Esophagus muscularis mucosa (tissue), 4 donors: ENCODE measurements around the gene TRAPPC2L. TPM values are rescaled to one million over a fixed set of nuclear protein-coding genes. Genes with fewer than 3 reads are reported as not detected.
"Not testable (repeated sequence)": the region's sequence is repeated elsewhere in the genome, so short reads cannot be mapped to it uniquely, and the experiment has no call there.

ENCODE experiments used
- DNase-seq: peaks from one replicate; pipeline ENCODE4 v3.0.0-alpha.2; 2017; ENCODE audit errors: extremely low spot score
- H3K27ac ChIP-seq, 4 donors: fragments of 200-600 bp; sonication (generic); replicated peaks in 1 of 4; 1 replicate in 3 of 4; 2 replicates in 1 of 4; pipeline ENCODE4 v1.5.1; 2016 to 2019; ENCODE audit warnings: mild to moderate bottlenecking in 1 of 4
- H3K27me3 ChIP-seq, 4 donors: fragments of 200-600 bp; sonication (generic); one replicate each; pipeline versions ENCODE4 v1.5.1 to v1.6.0; 2016 to 2019
- H3K36me3 ChIP-seq, 4 donors: fragments of 200-600 bp; sonication (generic); one replicate each; pipeline ENCODE4 v1.5.1; 2016 to 2019
- H3K4me1 ChIP-seq, 4 donors: fragments of 200-600 bp; sonication (generic); one replicate each; pipeline ENCODE4 v1.5.1; 2016 to 2019
- H3K4me3 ChIP-seq, 4 donors: fragments of 200-600 bp; sonication (generic); 1 replicate in 2 of 4; 2 replicates in 2 of 4; pipeline ENCODE4 v1.5.1; 2016 to 2019; ENCODE audit warnings: mild to moderate bottlenecking in 4 of 4, moderate library complexity in 1 of 4
- H3K9me3 ChIP-seq, 4 donors: fragments of 200-600 bp; sonication (generic); 1 replicate in 3 of 4; 2 replicates in 1 of 4; pipeline ENCODE4 v1.5.1; 2016 to 2019
- EP300 ChIP-seq: sonication (generic); formaldehyde crosslinking; IDR thresholded peaks from one replicate; pipeline ENCODE4 v1.6.1; 2017; ENCODE audit warnings: antibody characterized with exemption
- POLR2A ChIP-seq: fragments of 450-650 bp; IDR thresholded peaks from one replicate; pipeline ENCODE4 v1.6.1; 2017; ENCODE audit warnings: antibody characterized with exemption, moderate library complexity, mild to moderate bottlenecking, low read depth
- POLR2AphosphoS5 ChIP-seq, 2 donors: sonication (generic); formaldehyde crosslinking; IDR thresholded peaks; one replicate each; pipeline ENCODE4 v1.6.1; 2017; ENCODE audit warnings: antibody characterized with exemption in 2 of 2
- WGBS: methylation state at CpG from one replicate; pipeline ENCODE4 v1.1.5; 2018; 5-methylcytosine and 5-hydroxymethylcytosine counted together
- intact Hi-C: fragments of 100-400 bp; cut with DNase I; formaldehyde crosslinking; loops from one replicate; pipeline ENCODE4 v1.15.1; 2023
- total RNA-seq, 4 donors: library from RNA; depleted of rRNA; stranded (reverse); fragments of >200 nt; gene quantifications; one replicate each; pipeline versions ENCODE4 v1.1.0 to v1.2.1, GENCODE V29; 2016
- TF ChIP-seq, protein P1 (sequence below), 3 experiments: fragments of 200-600 bp in 2 of 3; fragments of 450-650 bp in 1 of 3; sonication (generic) in 2 of 3; IDR thresholded peaks; one replicate each; pipeline ENCODE4 v1.5.1; 2017 to 2019; ENCODE audit warnings: antibody characterized with exemption in 3 of 3, mild to moderate bottlenecking in 2 of 3, moderate library complexity in 1 of 3

The TRAPPC2L gene
- total RNA-seq, 4 donors from 2014 or later = 22.9 to 35.8 (median 29.6) TPM

DNA sequence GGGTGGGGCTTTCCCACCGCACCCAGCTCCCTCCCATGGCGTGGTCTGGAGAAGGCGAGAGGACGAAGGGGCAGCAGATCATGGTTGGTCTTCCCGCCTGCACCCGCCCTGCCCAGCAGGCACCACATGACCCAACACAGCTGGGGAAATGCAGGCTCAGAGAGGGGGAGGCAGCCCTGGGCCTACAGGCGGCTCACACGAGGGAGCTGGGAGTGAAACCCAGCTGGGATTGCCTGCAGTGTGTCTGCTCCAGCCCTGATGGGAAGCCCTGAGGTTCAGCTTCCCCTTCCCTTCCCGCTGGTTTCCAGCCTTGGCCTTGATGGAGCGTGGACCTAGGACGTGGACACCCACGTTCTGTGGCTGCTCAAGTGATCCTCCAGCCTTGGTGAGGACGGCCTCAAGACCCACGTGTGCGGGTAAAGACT is 29.5 kb downstream of the TRAPPC2L start:
- TF ChIP-seq POLR2AphosphoS5 (IDR thresholded peaks at IDR 0.05) (no peak), POLR2A (no peak), EP300 (no peak)
- TF ChIP-seq, protein P1, sequence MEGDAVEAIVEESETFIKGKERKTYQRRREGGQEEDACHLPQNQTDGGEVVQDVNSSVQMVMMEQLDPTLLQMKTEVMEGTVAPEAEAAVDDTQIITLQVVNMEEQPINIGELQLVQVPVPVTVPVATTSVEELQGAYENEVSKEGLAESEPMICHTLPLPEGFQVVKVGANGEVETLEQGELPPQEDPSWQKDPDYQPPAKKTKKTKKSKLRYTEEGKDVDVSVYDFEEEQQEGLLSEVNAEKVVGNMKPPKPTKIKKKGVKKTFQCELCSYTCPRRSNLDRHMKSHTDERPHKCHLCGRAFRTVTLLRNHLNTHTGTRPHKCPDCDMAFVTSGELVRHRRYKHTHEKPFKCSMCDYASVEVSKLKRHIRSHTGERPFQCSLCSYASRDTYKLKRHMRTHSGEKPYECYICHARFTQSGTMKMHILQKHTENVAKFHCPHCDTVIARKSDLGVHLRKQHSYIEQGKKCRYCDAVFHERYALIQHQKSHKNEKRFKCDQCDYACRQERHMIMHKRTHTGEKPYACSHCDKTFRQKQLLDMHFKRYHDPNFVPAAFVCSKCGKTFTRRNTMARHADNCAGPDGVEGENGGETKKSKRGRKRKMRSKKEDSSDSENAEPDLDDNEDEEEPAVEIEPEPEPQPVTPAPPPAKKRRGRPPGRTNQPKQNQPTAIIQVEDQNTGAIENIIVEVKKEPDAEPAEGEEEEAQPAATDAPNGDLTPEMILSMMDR (IDR thresholded peaks at IDR 0.05) = no peak
- H3K9me3 ChIP-seq = no peaks in the 10 kb centered on the region
- H3K4me3 ChIP-seq = no peak overlapping the region
- H3K27ac ChIP-seq = peak overlapping the region in 2 of 4 donors; percentile 2 to 42
- peaks cover 24 to 37% (median 30%) of the 10 kb centered on the region in 4 donors for H3K4me1 ChIP-seq
- DNase-seq = no peak
- H3K27me3 ChIP-seq = peaks cover 0 to 33% (median 0%) of the 10 kb centered on the region in 4 donors
- peaks cover 0 to 64% (median 26%) of the 10 kb centered on the region in 4 donors for H3K36me3 ChIP-seq
- 90% methylated on average over 11 of the region's 15 CpGs for WGBS
- intact Hi-C loops = no loop called here

- WGBS = 75% methylated on average over 25 of the region's 39 CpGs
Observed at GRCh38 chr16:88886845-88887521, 30.1 kb downstream of the TRAPPC2L start.

DNA sequence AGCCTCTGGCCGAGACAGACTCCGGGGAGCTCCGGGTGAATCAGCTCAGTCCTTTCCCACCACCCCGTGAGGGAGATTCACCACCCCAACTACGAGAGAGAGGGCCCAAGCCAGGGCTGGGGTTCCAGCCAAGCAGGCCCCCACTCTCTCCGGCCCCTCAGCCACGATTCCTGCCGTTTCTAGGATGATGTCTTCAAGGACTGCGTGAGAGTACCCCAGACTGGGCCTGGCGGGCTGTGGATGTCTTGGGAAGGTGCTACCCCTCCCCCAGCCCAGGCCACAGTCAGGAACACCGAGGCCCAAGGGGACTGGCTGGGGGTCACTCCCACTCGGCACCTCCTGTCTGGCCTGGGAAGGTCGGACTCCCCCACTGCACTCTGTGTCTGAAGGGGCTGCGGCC is 31.1 kb downstream of the TRAPPC2L start:
- intact Hi-C loops = no loop called here
- TF ChIP-seq POLR2AphosphoS5 (IDR thresholded peaks at IDR 0.05) (no peak), POLR2A (no peak), EP300 (no peak)
- TF ChIP-seq, protein P1 (IDR thresholded peaks at IDR 0.05) = no peak
- no peak for DNase-seq
- Histone ChIP-seq H3K27me3 (peaks cover 0 to 17% (median 0%) of the 10 kb centered on the region in 4 donors), H3K4me3 (no peak overlapping the region), H3K27ac (peak overlapping the region in 3 of 4 donors; percentile 48 to 65 (median 51)), H3K36me3 (peaks cover 0 to 60% (median 23%) of the 10 kb centered on the region in 4 donors), H3K4me1 (peaks cover 21 to 31% (median 26%) of the 10 kb centered on the region in 4 donors), H3K9me3 (no peaks in the 10 kb centered on the region)
- no CpG with 5 or more reads among the region's 14 CpGs for WGBS

More at GRCh38 chr16:88886845-88887521, 30.1 kb downstream of the TRAPPC2L start:
- peaks cover 0 to 28% (median 0%) of the 10 kb centered on the region in 4 donors for H3K27me3 ChIP-seq
- DNase-seq = peak; percentile 94
- TF ChIP-seq, protein P1 (IDR thresholded peaks at IDR 0.05) = peak in 1 of 3 experiments; percentile 21
- TF ChIP-seq POLR2AphosphoS5 (IDR thresholded peaks at IDR 0.05) (peak; percentile 39 to 77), POLR2A (no peak), EP300 (no peak)
- H3K4me1 ChIP-seq = peaks cover 21 to 34% (median 26%) of the 10 kb centered on the region in 4 donors
- H3K36me3 ChIP-seq = peaks cover 0 to 64% (median 27%) of the 10 kb centered on the region in 4 donors
- intact Hi-C loops = no loop called here
- peak overlapping the region in 2 of 4 donors; percentile 2 to 65 for H3K27ac ChIP-seq
- no peak overlapping the region for H3K4me3 ChIP-seq
- no peaks in the 10 kb centered on the region for H3K9me3 ChIP-seq

GRCh38 chr16:88888461-88889387 is 31.8 kb downstream of the TRAPPC2L start:
- Histone ChIP-seq H3K4me1 (peaks cover 21 to 31% (median 26%) of the 10 kb centered on the region in 4 donors), H3K4me3 (no peak overlapping the region), H3K27me3 (peaks cover 0 to 13% (median 0%) of the 10 kb centered on the region in 4 donors), H3K36me3 (peaks cover 0 to 53% (median 20%) of the 10 kb centered on the region in 4 donors), H3K27ac (peak overlapping the region in 2 of 4 donors; percentile 30 to 34), H3K9me3 (no peaks in the 10 kb centered on the region)
- 75% methylated on average over 18 of the region's 30 CpGs for WGBS
- TF ChIP-seq POLR2AphosphoS5 (IDR thresholded peaks at IDR 0.05) (no peak), POLR2A (no peak), EP300 (no peak)
- TF ChIP-seq, protein P1 (IDR thresholded peaks at IDR 0.05) = no peak
- intact Hi-C loops = no loop called here
- DNase-seq = no peak

- Histone ChIP-seq H3K4me1 (peaks cover 21 to 31% (median 26%) of the 10 kb centered on the region in 4 donors), H3K36me3 (peaks cover 0 to 42% (median 13%) of the 10 kb centered on the region in 4 donors)
- H3K4me3 ChIP-seq, H3K9me3 ChIP-seq, H3K27ac ChIP-seq, DNase-seq, H3K27me3 ChIP-seq, intact Hi-C loops: not testable (repeated sequence)
- 93% methylated on average over 48 of the region's 48 CpGs for WGBS
Observed at GRCh38 chr16:88889702-88890352, 32.9 kb downstream of the TRAPPC2L start.
